NCI-H2196 (cell line): Measurements from ENCODE around the gene PPP1R2.

Experiments
- DNase-seq: peaks from one replicate; lab custom pipeline; 2025; ENCODE audit not compliant: unreplicated experiment; lab: John Stamatoyannopoulos, UW

PPP1R2 gene

GRCh38 chr3:195566797-195567196 lies 23.7 kb upstream of the PPP1R2 start:
- DNase-seq, result no peak

- no peak for DNase-seq
These were observed 22.6 kb upstream of the PPP1R2 start for GRCh38 chr3:195565716-195566115.

GRCh38 chr3:195563317-195563716 lies 20.2 kb upstream of the PPP1R2 start:
- DNase-seq, result no peak

GRCh38 chr3:195559723-195560409 lies 16.7 kb upstream of the PPP1R2 start:
- DNase-seq, result no peak

- peak; percentile 77 for DNase-seq
These were observed 15.5 kb upstream of the PPP1R2 start for GRCh38 chr3:195558602-195559001.

GRCh38 chr3:195557322-195557721 lies 14.2 kb upstream of the PPP1R2 start:
- no peak for DNase-seq

GRCh38 chr3:195556390-195556789 lies 13.3 kb upstream of the PPP1R2 start:
- DNase-seq, result no peak

GRCh38 chr3:195555110-195555509 lies 12.0 kb upstream of the PPP1R2 start:
- DNase-seq, result no peak

- DNase-seq, result no peak
These were observed 11.3 kb upstream of the PPP1R2 start for GRCh38 chr3:195554458-195554857.

- no peak for DNase-seq
These were observed 10.1 kb upstream of the PPP1R2 start for GRCh38 chr3:195553268-195553667.

GRCh38 chr3:195551381-195551978 lies 8.4 kb upstream of the PPP1R2 start:
- no peak for DNase-seq

- no peak for DNase-seq
These were observed 7.6 kb upstream of the PPP1R2 start for GRCh38 chr3:195550723-195551122.

GRCh38 chr3:195549931-195550519 lies 6.9 kb upstream of the PPP1R2 start:
- no peak for DNase-seq

GRCh38 chr3:195548987-195549386 lies 5.9 kb upstream of the PPP1R2 start:
- no peak for DNase-seq

GRCh38 chr3:195548501-195548900 lies 5.4 kb upstream of the PPP1R2 start:
- no peak for DNase-seq

GRCh38 chr3:195548006-195548405 lies 4.9 kb upstream of the PPP1R2 start:
- DNase-seq, result no peak

- no peak for DNase-seq
These were observed 3.0 kb upstream of the PPP1R2 start for GRCh38 chr3:195546130-195546560.

- DNase-seq, result no peak
These were observed 1.5 kb upstream of the PPP1R2 start for GRCh38 chr3:195544634-195545033.

- DNase-seq, result no peak
These were observed 1.1 kb upstream of the PPP1R2 start for GRCh38 chr3:195544230-195544536.

GRCh38 chr3:195543500-195544229 lies 540 bp upstream of the PPP1R2 start:
- no peak for DNase-seq

GRCh38 chr3:195542316-195542697 lies 818 bp downstream of the PPP1R2 start:
- no peak for DNase-seq

- DNase-seq, result no peak
These were observed 2.6 kb downstream of the PPP1R2 start for GRCh38 chr3:195540511-195540910.
